Measurements from ENCODE around the gene CELF4.

CELF4 gene

GRCh38 chr18:37397814-37398213 lies 167.8 kb downstream of the CELF4 start:
- in situ Hi-C loops (cut with HindIII; ENCODE audit: low sequenced_read_pairs): no loop called here

DNA sequence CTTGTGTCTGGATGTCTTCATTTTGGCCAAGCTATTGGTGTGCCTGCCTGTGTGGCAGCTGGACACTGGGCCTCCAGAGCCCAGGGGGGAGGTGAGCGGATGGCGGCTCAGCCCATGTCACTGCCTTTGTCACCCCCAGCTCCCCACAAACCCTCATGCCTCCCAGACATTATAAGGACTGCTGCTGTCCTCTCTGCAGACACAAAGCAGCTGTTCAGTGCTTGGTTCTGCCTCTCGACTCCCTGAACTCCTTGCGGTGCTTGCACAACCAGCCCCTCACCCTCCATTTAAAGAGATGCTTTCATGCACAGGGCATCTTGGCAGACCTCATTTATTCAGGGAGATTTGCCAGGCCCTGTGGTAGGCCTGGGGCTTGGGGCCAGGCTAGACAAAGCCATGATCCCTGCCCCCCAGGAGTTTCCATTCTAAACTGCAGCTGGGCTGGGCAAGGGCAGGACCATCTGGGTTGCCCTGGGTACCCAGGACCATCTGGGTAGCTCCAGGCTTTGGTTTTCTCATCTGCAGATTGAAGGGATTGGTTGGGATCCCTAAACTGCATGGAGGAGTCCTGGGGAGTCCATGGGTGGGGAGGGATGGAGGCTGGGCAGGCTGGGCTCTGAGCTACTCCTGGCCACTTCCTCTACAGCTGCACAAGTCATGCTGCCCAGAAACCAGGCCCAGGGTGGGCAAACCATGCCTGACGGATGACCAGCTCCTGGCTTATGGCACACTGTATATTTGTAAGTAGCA lies 168.5 kb downstream of the CELF4 start:
- in situ Hi-C loops (cut with HindIII; ENCODE audit: low sequenced_read_pairs): no loop called here

DNA sequence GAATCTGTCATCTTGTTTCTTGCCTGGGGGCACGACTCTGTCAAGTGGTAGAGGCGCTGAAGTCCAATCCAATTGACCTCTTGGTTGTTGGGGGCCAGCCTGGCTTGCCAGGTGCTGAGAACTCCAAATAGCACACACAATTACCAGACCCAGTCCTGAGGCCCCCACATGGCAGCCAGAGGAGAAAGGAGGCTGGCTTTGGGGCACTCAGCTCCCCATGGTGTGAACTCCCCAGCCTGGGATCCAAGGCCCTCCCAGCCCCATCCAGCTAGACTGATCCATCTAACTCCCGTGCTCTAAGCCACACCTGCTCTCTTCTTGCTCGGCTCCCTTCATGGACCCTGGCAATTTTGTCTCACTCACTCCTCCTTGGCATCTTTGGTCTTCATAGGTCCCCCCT lies 170.0 kb downstream of the CELF4 start:
- in situ Hi-C loops (cut with HindIII; ENCODE audit: low sequenced_read_pairs): no loop called here

DNA sequence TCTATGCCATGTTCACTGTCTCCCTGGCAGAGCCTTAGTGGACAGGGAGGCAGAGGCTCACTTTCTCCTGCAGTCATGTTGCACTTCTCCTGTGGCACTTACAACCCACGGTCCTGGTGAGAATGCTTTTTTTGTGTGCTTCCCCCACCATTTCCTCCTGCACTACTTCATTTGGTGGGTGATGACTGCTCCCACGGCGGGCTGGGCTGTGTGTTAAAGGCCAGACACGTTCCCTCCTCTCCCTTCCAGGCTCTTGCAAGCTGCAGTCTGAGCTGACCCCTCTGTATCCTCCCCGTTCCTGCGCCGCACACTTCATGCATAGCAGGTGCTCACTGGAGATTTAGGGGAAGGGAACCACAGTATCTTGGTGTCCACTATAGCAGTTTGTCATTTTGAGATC lies 170.5 kb downstream of the CELF4 start:
- in situ Hi-C loops (cut with HindIII; ENCODE audit: low sequenced_read_pairs): no loop called here

GRCh38 chr18:37394610-37394965 lies 171.0 kb downstream of the CELF4 start:
- in situ Hi-C loops (cut with HindIII; ENCODE audit: low sequenced_read_pairs): no loop called here

- in situ Hi-C loops (cut with HindIII; ENCODE audit: low sequenced_read_pairs): no loop called here
These were observed 171.5 kb downstream of the CELF4 start for GRCh38 chr18:37393945-37394609.

DNA sequence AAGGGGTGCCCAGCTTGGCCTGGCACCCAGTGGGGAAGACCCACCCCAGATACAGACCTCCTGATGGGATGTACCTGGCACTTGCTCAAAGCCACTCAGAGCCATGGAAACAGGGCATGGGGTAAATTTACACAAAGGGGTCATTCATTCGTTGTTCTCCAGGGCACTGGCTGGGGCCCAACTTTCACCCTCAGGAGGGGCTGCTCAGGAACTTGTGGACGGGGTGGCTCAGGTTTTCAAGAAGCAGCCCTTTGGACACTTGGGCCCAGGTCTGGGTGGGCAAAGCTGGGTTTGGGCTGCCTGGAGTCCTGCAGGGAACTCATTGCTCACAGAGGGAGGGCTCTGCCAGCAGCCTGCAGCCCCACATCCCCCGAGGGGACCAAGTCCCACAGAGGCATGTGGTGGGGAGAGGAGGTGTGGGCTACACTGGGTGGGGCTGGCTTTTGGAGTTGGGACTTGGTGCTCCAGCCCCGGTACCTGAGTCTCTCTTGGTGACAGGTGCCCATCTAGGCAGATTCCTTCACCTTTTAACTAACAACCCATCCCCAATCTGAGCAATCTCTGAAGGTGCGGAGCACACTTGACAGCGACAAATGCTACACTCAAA lies 172.3 kb downstream of the CELF4 start:
- in situ Hi-C loops (cut with HindIII; ENCODE audit: low sequenced_read_pairs): no loop called here

GRCh38 chr18:37392648-37393047 lies 172.9 kb downstream of the CELF4 start:
- in situ Hi-C loops (cut with HindIII; ENCODE audit: low sequenced_read_pairs): no loop called here

DNA sequence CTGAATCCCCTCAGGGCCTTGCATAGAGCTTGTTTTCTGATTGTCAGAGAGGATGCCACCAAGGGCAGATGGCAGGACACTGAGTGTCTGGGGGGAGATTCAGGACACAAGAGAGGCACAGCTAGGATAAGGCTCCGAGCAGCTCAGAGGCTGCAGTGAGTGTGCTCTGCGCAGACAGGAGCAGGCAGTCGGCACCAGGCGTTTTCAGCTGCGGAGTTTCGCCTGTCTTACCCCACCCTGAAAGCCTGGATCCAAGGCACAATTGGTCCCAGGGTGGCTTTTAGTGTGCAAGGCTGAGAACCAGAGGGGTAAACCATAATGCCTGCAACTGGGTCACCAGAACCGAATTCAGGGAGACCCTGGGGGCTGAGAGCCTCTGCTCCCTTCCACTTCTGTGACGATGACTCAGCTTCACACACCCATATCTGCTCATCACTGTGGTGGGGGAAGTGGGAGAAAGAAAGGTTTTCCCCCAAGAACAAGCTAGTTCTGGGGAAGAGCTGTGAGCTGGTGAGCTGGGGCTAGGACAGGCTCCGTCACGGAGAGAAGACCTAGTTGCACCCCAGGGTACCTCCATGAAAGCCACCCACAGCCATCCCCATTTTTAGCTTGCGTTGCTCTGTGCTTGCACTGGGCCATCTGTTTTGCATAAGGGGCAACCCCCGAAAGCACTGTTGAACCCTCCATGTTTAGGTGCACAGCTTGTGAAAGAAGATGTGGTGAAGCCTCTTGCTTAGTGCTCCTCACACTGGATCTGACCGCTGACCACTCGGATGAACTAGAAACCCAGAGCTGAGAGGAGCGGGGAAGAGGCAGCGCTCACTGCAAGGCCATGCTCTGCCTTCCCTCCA lies 173.7 kb downstream of the CELF4 start:
- in situ Hi-C loops (cut with HindIII; ENCODE audit: low sequenced_read_pairs): no loop called here

DNA sequence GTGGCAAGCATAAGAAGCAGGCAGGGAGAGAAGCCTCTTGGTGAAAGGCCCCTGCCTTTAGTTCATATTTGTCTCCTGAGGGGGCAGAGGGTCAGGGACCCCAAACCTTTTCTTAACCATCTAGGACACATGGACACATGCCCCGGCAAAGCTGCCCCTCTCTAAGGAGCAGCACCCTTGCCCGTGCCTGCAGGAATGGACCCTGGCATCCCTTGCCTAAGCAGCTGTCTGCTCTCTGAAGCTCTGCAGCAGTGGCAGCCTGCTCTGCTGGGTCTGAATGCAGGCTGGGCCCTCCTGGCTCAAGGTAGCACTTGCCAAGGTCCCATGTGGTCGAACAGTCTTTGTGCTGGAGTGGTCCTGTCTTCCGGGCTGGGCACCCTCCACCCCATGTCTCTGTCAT lies 174.4 kb downstream of the CELF4 start:
- in situ Hi-C loops (cut with HindIII; ENCODE audit: low sequenced_read_pairs): no loop called here

- in situ Hi-C loops (cut with HindIII; ENCODE audit: low sequenced_read_pairs): no loop called here
These were observed 174.9 kb downstream of the CELF4 start for GRCh38 chr18:37390687-37391086.

- in situ Hi-C loops (cut with HindIII; ENCODE audit: low sequenced_read_pairs): no loop called here
These were observed 175.8 kb downstream of the CELF4 start for GRCh38 chr18:37389684-37390368.

DNA sequence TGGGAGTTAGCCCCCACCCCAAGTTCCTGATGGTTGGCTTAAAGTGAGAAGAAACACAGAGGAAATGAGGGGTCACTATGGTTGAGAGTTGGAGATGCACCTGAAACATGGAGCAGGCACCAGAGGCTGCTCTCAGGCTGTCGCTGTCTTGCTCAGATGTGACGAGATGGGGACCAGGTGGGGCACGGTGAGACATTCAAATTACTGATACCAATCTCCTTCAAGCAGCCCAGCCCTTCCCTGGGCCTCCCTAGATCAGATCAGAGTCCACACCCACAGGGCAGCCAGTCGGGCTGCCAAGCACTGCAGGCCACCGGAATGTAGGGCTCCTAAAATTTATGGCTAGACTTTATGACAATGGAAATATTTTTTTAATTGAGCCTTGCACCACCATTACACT lies 176.6 kb downstream of the CELF4 start:
- in situ Hi-C loops (cut with HindIII; ENCODE audit: low sequenced_read_pairs): no loop called here

GRCh38 chr18:37388413-37388812 lies 177.2 kb downstream of the CELF4 start:
- in situ Hi-C loops (cut with HindIII; ENCODE audit: low sequenced_read_pairs): no loop called here

GRCh38 chr18:37385846-37386778 lies 179.5 kb downstream of the CELF4 start:
- in situ Hi-C loops (cut with HindIII; ENCODE audit: low sequenced_read_pairs): no loop called here

- in situ Hi-C loops (cut with HindIII; ENCODE audit: low sequenced_read_pairs): no loop called here
These were observed 181.6 kb downstream of the CELF4 start for GRCh38 chr18:37383846-37384595.

GRCh38 chr18:37383036-37383785 lies 182.4 kb downstream of the CELF4 start:
- in situ Hi-C loops (cut with HindIII; ENCODE audit: low sequenced_read_pairs): no loop called here

DNA sequence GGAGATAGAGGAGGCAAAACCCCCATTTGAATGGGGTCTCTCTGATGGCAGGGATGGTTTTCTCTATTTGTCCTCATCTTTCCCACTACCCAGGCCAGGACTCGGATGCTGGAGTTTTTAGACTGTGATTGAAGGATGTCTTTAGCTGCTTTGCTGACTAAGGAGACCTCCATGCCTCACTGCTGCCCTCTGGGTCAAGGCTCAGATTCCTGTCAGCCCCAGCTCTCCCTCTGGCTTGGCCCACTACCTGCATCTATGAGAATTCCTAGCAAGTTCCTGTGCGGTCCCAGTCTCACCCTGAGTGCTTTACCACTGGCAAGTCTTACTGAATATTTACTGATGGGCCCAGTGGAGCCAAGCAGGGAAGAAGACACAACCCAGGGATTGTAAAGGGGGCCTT lies 184.0 kb downstream of the CELF4 start:
- in situ Hi-C loops (cut with HindIII; ENCODE audit: low sequenced_read_pairs): no loop called here
